ENCODE data around the gene C10orf90. TPM values are rescaled to one million over a fixed set of nuclear protein-coding genes. Genes with fewer than 3 reads are reported as not detected.

C10orf90 gene
- total and polyA plus RNA-seq, 2 of the 8 experiments (the other 6 are each of a cell fraction or from before 2014, with no cell fraction given) = 0.21 TPM; not detected in 1

DNA sequence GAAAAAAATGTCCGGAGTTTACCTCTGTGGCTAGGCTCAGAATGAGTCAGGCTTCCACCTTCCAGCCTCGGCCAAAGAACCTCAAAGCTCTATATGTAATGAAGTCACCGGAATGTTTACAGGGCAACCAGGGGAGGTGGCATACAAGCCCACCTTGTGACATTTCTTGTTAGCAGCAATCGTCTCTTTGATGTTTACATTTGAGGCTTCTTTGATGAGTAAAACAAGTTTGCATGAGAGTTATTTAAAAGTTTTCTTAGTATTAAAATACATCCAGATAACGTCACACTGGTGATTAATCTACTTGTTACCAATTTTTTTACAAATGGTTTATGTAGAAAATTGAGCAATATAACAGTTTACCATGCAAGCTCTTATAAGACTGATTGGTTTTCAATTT lies 149.1 kb downstream of the C10orf90 start:
- Histone ChIP-seq H3K18ac (ENCODE audit: extremely low read depth, low read length) (no peak overlapping the region), H3K9me3 (ENCODE audit: insufficient read depth in 2 of 2, low read depth in 1 of 2, low read length in 1 of 2) (no peaks in the 10 kb centered on the region), H3K79me1 (ENCODE audit: low read depth, low read length) (no peaks in the 10 kb centered on the region), H3K27me3 (replicated peaks in 1 of 4; ENCODE audit: control insufficient read depth in 3 of 4, extremely low read depth in 1 of 4, insufficient read depth in 3 of 4, low read length in 3 of 4) (no peaks in the 10 kb centered on the region), H3K56ac (replicated peaks; ENCODE audit: insufficient read length, low read depth, low read length) (no peak overlapping the region), H2BK5ac (ENCODE audit: low read depth, low read length) (no peak overlapping the region), H3K27ac (ENCODE audit: low read depth, low read length) (no peak overlapping the region), H2AFZ (ENCODE audit: low read length) (no peak overlapping the region), H3K14ac (ENCODE audit: insufficient read length) (no peak overlapping the region), H2BK20ac (ENCODE audit: low read length) (no peak overlapping the region), H3K4me3 (ENCODE audit: extremely low read depth in 1 of 4, insufficient read depth in 2 of 4, low read depth in 3 of 4, low read length in 4 of 4) (no peak overlapping the region), H4K91ac (replicated peaks; ENCODE audit: insufficient read length, low read length) (no peak overlapping the region), H4K20me1 (replicated peaks in 1 of 2; ENCODE audit: control insufficient read depth in 1 of 2, insufficient read depth in 2 of 2, low read length in 2 of 2) (no peaks in the 10 kb centered on the region), H2BK12ac (ENCODE audit: low read depth, low read length) (no peak overlapping the region), H3K4me1 (replicated peaks in 1 of 4; ENCODE audit: control insufficient read depth in 3 of 4, insufficient read depth in 4 of 4, low read length in 3 of 4) (no peaks in the 10 kb centered on the region), H3K36me3 (ENCODE audit: control insufficient read depth in 2 of 4, insufficient read depth in 4 of 4, low read length in 3 of 4) (no peaks in the 10 kb centered on the region), H3K79me2 (ENCODE audit: control insufficient read depth in 1 of 2, insufficient read depth in 2 of 2, low read length in 2 of 2) (no peaks in the 10 kb centered on the region), H3K4me2 (ENCODE audit: insufficient read depth in 1 of 2, low read depth in 2 of 2, low read length in 2 of 2) (no peak overlapping the region), H3K4ac (replicated peaks; ENCODE audit: insufficient read length, low read depth, low read length) (no peak overlapping the region), H3K23ac (ENCODE audit: insufficient read length) (no peak overlapping the region), H2BK120ac (replicated peaks; ENCODE audit: low read depth, low read length) (no peak overlapping the region), H4K8ac (ENCODE audit: extremely low read depth, insufficient read depth, low read length) (no peak overlapping the region), H3K23me2 (ENCODE audit: low read depth, low read length) (no peaks in the 10 kb centered on the region; the same call in 1 of the 2 replicates), H4K5ac (ENCODE audit: insufficient read length, low read depth, low read length) (no peak overlapping the region), H3K9ac (replicated peaks in 1 of 4; ENCODE audit: extremely low read depth in 1 of 4, low read depth in 3 of 4, low read length in 3 of 4) (no peak overlapping the region), H2AK5ac (ENCODE audit: low read depth, low read length) (no peak overlapping the region), H2BK15ac (ENCODE audit: low read length) (no peak overlapping the region)
- DNase-seq (ENCODE audit: low read depth in 1 of 2, low spot score in 2 of 2) (no peak), FAIRE-seq (no peak)
- ChIA-PET CTCF (ENCODE audit: partially characterized antibody) (no interaction called here), POLR2A (ENCODE audit: partially characterized antibody) (no interaction called here)
- WGBS, 2 experiments (ENCODE audit: extremely low coverage in 1 of 2, insufficient coverage in 1 of 2, insufficient read length in 1 of 2, insufficient replicate concordance in 2 of 2, low coverage in 1 of 2, low lambda C conversion rate in 2 of 2, missing lambda C conversion rate in 1 of 2) = 86% methylated on average over 5 of the region's 5 CpGs; no CpG with 5 or more reads in 1 of the 2 experiments
- TF ChIP-seq GTF2F1 (IDR thresholded peaks at IDR 0.05; ENCODE audit: borderline replicate concordance, low read depth, low read length) = no peak

Data from H1 (cell line).